Stromal cell of bone marrow (primary cell): ENCODE measurements around the gene TMCC1.
"Not testable (repeated sequence)": the region's sequence is repeated elsewhere in the genome, so short reads cannot be mapped to it uniquely, and the experiment has no call there.

ENCODE experiments used
- DNase-seq: peaks from one replicate; pipeline ENCODE4 v3.0.0-alpha.2; 2012; ENCODE audit warnings: low read depth

Gene TMCC1

DNA sequence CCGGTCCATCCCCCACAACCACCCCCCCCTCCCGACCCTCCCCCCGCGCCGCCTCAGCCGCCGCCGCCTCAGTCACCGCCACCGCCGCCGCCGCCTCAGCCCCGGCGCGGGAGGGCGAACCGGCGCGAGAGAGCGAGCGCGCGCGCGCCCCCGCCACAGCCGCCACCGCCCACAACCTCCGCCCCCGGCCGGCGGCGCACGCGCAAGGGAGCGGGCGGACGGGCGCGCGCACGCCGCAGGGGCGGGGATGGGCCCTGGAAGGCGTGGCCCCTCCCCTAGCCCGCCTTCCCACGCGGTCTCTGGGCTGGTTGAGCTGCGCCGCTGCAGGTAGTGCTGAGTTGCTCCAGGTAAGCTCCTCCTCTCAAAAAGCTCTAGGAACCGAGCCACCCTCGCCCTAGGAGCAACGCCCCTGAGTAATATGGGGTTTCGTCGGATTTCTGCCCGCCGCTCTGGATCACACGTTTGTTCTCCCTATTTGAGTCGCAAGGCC, at the start of gene TMCC1:
Gene TMCC1, minus strand, starts transcription at position 131 of the 490 bp plus-strand sequence.
- peak; percentile 70 for DNase-seq

DNA sequence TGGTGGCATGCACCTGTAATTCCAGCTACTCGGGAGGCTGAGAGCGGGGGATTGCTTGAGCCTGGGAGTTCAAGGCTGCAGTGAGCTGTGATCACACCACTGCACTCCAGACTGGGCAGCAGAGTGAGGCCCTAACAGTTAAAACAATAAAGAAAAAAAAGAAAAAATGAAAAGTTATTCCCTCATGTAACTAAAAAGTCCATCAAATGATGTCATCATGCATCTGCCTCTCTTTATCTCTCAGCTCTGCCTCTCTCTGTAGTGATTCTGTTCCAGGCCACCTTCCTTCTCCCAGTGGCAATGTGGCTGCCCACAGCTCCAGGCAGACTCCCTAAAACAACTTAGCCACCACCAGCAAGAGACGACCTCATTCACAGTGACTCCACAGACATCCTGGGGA, 49.5 kb upstream of the TMCC1 start:
- DNase-seq = no peak

DNA sequence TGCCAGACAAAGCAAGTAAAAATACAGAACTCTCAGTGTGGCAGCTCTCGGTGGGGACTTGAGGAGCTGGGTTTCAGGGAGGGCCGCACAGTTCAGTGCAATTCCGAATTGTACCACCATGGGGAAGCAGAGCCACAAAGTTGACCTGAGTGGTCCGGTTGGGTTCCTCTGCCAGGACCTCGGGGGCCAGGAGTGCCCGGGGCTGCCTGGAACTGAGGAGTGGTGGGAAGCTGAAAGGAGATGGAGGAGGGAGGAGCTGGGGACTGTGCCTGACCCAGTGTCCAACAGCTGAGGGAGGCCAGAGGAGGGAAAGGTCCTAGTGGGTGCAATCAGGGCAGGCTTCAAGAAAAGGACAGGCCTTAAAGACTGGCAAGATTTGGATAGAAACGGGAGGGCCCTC, 48.8 kb upstream of the TMCC1 start:
- peak; percentile 26 for DNase-seq

DNA sequence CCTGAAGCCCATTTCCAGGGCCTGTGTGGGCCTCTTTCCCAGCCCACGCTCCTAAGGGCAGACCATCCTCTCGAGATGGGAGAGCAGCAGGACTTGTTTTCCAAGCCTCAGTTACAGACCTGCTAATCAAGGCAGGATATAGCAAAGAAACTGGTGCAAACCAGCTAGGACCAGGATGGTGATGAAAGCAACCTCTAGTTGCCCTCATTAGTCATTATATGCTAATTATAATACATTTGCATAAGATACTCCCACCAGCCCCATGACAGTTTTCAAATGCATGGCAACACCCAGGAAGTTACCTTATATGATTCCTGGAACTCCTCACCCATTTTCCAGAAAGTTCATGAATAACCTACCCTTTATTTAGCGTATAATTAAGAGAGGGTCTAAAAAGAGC, 46.6 kb upstream of the TMCC1 start:
- DNase-seq = no peak

DNA sequence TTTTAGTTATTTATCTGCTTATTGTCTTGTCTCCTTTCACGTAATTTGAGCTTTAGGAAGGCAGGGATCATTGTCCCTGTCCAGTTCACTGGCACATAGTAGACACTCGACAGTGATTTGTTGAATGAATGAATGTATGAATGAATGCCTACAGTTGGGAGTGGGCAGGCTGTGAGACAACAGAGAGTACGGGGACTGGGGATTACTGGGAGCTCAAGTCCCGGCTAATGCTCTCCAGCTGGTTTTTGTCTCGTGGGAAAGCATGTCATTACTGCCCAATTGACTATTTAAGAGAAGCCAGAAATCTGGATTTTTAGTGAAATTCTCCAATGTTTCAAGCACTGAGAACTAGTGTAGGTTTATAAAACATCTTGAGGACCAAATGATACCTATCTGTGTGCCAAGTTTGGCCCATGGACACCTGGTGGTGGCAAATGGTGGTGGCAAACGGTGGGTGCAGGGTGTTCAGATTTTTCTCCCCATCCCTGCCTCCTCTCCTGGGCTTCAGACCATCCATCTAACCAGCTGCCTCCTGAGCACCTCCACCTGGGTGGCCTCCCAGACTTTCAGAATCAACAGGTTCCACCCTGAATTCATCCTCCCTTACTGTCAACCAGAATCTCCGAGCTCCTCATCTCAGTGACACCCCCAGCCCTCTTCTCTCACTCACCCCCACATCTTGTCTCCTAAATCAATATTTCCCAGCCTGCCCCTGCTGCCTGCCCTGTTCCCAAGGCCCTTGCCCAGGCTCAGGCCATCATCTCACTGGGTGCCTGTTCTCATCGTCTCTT, 44.8 kb upstream of the TMCC1 start:
- no peak for DNase-seq

DNA sequence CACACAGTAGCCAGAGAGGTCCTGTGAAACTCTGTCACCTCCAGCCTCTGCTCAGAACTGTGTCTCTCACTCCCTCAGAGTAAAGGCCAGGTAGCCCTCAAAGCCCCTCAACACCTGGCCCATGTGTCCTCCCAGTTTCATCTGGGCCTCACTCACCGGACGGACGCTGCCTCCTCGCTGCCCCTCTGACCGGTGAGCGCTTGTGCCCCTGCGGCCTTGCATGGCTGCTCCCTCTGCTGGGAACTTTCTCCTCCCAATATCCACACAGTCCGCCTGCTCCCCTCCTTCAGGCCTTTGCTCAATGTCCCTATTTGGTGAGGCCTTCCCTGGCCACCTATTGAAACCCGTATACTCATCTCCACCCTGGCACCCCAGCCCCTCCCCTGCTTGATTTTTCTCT, 44.2 kb upstream of the TMCC1 start:
- no peak for DNase-seq

DNA sequence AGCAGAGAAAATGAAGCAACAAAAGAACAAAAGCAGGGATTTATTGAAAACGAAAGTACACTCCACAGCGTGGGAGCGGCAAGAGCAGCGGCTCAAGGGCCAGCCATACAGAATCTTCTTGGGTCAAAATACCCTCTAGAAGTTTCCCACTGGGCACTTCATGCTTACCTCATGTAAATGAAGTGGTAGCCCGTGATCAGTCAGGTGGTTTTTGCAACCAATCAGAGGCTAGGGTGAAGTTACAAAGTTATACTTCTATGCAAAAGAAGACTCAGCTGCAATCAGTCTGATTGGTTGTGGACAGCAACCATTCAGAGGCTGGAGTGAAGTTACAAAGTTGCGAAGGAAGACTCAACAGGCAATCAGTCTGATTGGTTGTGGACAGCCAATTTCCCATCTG, 43.2 kb upstream of the TMCC1 start:
- DNase-seq = peak; percentile 68

DNA sequence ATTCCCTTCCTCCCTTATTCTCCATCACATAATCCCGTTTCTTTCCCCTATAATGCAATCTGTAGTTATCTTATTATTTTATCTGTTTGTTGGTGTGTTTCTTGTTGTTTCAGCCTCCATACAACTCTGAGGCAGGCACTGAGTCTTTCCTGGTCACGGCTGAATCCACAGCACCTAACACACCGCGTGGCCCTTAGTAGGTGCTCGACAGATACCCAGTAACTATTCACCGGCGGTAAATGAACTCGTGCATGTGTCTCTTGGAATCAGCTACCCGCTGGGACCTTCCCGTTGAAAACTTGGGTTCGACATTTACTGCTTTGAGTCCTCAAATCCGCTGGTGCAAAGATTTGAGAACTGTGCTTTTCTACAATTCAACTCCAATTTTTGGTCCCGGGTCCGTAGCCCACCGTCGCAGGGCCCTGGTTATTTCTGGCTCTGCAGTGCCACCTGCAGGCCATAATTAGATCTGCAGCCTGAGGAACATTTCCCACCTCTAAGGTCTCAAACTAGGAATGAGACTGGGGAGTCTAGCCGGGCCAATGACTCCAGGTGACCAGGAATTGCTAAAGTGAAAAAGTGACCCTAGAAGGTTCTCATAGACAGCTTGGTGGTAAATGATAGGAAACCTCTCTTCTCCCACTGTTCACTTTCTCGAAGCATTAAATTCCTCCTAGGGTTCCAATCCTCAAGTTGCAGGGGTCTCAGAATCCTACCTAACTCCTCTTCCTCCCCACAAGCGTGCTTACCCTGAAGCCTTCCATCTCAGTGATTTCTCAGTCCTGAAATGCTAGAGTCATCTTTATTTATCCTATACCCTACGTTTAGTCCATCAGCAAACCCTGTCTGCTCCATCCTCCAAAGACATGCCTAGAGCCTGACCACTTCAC, 41.0 kb upstream of the TMCC1 start:
- DNase-seq = peak; percentile 7

DNA sequence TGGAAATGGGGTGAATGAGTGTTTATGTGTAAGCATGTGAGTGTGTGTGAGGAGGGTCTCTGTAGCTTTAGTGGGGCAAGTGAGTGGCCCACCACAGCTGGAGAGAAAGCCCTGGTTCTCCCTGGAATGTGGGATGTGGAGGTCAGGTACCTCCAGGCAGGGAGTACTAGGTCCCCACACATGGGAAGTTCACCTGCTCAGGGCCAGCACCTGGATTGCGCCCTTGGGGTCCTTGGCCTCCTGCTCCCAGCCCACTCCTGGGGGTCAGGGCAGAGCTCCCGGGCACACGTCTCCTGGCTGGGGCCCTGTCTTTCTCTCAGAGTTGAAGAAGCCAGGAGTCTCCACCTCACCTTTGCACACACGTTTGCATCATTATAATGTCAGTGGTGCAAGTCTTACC, 40.0 kb upstream of the TMCC1 start:
- DNase-seq = no peak

DNA sequence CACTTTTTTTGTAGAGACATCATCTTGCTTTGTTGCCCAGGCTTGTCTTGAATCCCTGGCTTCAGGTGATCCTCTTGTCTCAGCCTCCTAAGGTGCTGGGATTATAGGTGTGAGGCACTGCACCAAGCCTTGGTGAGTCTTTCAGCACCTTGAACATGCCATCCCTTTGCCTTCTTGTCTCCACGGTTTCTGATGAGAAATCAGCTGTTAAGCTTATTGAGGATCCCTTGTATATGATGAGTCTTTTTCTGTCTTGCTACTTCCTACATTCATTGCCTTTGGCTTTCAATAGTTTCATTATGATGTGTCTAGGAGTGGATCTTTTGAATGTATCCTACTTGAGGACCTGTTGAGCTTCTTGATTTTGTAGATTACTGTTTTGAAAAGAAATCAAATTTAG, 35.9 kb upstream of the TMCC1 start:
- DNase-seq = no peak

DNA sequence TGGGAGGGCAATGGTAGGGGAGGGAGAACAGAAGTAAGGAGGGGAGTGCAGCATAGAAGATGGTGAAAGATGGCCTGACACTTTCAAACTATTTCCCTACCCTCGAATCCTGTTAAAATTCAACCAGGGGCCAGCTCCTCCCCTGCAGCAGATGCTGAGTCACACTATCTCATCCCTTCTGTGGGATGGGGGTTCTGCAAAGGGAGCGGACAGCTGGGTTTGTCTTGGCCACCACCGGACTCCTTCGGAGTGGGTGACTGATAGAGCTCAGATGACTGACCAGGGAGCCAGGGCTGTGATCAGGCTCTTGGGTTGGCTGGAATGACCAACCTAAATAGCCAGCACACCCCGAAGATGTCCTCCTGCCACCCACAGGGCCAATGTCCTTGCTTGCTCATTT, 33.6 kb upstream of the TMCC1 start:
- peak; percentile 7 for DNase-seq

DNA sequence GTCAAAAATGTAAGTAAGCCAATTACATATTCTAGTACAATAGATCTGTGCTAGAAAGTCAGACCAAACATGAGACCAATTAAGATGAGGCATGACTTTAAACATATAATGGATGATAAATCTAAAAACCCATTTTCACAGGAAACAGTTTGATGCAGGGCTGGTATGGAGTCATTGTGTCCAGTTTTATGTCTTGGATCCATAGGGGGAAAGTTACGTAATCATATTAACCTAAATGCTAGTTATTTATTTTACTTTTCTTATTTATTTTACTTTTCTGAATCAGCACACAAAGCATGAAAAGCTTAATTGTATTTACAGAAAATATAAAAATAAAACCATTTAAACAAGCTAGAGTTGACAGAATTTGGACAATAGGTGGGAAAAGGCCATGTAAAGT, 26.3 kb upstream of the TMCC1 start:
- no peak for DNase-seq

DNA sequence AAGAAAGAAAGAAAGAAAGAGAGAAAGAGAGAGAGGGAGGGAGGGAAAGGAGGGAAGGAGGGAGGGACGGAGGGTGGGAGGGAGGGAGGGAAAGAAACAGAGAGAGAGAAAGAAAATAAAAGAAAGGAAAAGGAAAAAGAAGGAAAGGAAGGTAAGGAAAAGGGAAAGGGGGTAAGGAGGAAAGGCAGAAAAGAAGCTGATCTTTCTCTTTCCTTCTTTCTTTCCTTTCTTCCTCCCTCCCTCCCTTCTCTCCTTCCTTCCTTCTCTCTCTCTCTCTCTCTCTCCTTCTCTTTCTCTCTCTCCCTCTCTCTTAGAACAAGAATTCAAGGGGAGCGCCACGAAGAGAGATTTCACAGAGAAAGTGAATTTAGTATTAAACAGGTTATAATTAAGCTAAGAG, 25.8 kb upstream of the TMCC1 start:
- DNase-seq = no peak

DNA sequence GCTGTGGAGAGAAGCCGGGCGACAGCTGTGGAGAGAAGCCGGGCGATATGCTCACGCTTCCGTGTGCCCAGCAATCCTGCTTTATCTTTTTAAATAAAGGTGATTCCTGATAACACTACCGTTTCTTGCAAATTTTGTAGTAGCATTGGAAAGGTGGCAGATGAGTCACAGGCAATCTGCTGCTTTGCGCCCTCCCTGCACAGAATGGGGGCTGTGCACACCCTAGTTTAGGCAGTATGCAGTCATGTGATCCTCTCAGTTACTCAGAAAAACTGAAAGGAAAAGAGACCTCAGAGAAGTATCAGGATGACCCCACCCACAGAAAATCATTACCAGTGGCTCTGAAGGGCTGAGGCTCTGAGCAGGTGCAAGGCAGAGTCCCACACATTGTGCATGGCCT, 24.9 kb upstream of the TMCC1 start:
- DNase-seq = no peak

DNA sequence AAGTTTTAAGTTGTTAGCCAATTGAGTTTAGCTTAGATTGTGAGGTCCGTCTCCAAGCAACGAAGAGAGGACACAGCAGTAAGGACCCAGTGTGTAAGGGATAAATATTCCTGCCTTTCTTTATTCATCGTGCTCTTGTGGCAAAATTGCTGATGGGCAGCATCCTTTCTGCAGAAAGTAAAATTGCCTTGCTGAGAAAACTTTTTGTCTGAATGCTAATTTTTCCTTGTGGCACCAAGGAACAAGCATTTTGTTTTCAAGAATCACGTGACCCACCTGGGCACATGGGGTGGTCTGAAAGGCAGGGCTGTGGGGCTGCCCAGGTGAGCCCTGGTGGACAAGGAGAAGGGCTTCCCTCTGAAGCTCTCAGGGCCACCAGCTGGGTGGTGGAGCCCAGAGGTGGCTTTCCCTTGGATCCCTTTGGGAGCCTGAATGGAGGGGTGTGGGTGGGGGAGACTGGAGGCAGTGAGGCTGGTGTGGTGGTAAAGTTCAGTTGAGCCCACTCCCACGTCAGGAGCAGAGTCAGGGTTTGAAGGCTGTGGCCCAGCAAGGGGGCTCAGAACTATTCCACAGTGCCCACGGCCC, 24.0 kb upstream of the TMCC1 start:
- DNase-seq = no peak

DNA sequence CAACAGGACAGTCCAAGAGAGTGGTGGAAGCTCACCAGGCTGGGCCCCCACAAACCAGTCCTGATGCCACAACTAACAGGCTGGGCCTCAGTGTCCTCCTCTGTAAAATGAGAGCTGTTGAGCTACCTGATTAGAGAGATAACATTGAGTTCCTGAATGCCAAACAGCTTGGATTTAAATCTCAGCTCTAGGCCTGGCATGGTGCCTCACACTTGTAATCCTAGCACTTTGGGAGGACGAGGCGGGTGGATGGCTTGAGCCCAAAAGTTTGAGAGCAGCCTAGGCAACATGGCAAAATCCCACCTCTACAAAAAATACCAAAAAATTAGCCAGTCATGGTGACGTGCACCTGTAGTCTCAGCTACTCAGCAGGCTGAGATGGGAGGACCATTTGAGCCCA, 20.1 kb upstream of the TMCC1 start:
- no peak for DNase-seq

DNA sequence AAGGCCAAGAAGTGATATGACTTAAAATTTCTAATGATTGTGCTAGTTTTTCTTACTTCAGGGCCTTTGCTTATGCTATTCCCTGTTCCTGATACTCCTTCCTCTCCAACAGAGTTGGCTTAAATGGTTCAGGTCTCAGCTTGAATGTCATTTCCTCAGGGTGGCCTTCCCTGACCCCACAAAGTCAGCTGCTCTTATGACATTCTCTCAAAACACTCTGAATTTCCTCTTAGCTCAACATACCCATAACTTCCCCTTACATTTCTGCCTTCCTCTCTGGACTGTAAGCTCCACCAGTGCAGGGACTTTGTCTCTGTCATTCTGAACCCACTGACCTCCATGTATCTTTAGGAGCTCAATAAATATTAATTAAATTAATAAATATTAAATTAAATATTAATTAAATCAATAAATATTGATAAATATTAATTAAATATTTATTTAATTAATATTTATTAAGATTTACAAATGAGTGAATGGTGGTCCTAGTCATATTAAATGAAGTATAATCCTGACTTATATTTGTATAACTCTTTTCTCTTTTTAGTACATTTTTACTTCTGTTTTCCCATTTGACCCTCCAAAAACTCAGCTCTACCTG, 17.9 kb upstream of the TMCC1 start:
- no peak for DNase-seq

DNA sequence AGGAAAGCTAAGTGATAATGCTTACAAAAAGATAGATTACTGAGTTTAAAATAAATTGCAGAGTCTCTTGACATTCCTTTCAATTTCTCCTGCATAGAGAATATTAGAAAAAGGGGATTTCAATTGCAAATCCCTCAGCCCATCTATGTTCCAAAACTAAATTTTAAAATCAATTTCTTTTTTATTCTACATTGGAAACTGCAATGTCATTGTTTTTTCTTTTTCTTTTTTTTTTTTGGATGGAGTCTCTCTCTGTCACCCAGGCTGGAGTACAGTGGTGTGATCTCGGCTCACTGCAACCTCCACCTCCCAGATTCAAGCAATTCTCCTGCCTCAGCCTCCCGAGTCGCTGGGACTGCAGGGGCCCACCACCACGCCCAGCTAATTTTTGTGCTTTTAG, 15.7 kb upstream of the TMCC1 start:
- DNase-seq = not testable (repeated sequence)

DNA sequence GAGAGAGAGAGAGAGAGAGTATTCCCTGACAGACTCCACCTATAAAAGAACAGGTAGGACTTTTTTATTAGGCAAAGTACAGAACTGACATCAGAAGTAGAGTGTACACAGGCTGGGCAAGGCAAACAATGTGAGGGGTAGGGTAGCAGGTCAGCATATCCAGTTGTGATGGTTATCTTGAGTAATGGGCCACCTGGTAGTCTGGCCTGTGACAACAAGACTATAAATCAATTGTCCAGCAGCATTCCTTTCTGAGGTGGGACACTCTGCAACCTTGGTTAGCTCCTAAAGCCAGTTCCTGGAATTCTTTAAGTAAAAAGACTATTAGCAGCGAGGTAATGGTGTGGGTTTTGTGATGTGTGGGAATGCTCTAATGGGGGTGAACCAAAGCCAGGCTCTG, 14.9 kb upstream of the TMCC1 start:
- no peak for DNase-seq

DNA sequence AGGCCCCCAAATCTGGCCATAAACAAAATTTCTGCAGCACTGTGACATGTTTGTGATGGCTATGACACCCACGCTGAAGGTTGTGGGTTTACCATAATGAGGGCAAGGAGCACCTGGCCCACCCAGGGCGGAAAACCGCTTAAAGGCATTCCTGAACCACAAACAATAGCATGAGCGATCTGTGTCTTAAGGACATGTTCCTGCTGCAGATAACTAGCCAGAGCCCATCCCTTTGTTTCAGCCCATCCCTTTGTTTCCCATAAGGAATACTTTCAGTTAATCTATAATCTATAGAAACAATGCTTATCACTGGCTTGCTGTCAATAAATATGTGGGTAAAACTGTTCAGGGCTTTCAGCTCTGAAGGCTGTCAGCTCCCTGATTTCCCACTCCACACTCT, 7.8 kb upstream of the TMCC1 start:
- not testable (repeated sequence) for DNase-seq

DNA sequence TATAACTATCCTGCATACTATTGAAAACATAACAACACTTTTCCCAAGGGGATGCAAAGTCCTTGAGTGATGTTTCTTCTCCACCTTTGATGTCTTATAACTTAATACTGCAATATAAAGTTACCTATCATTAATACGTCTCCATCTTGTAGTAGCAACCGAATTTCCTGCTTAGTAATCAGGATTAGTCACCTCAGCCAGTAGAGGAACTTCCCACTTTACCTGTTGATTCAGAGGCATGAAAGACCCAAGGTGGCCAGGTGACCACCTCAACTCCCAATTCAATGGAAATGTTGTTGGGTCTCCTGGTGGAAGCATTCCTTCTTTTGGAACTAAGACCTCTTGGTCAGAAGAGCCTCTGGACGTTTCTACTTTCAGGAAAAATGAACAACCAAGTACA, 3.5 kb upstream of the TMCC1 start:
- DNase-seq = no peak

DNA sequence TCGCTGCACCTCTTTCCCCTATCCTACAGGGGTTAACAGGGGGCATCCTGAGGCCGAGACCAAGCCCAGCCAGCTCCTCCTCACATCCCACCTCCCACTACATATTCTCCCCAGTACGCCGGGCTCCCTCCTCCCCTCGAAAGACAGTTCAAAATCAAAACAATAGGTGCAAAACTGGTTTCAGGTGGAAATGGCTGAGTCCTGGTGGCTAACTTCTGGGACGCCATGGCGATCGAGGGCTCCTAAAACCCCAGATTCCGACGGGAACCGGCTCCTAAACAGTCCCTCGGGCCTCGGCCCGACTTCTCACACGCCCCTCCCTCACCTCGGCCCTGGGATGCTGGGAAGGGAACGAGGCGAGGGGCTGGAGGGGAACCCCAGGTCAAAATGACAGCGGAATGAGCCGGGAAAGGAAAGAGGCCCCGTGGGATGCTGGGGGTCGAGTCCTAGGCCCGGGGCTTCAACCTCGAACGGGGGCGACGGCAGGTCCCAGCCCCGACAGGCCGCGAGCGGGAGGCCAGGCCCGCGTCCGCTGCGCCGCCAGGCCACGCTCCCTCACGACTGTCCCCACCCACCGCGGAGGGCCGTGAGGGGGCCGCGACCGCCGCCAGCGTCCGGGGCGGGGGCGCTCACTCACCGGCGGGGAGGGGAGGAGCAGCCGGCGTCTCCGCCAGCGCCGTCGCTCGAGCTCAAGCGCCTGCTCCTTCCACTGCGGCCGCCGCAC, 492 bp downstream of the TMCC1 start:
- peak; percentile 3 for DNase-seq
